Stimulated activated CD4-positive, alpha-beta T cell treated with anti-CD3 and anti-CD28 coated beads, Interleukin-2, amount 100 ng/mL, for 24 hours (primary cell): ENCODE data around the gene PRRT3.
A peak's percentile ranks its signal among the peaks of the same experiment; 100 is the strongest.
"Not testable (repeated sequence)": the region's sequence is repeated elsewhere in the genome, so short reads cannot be mapped to it uniquely, and the experiment has no call there.

Experiments
- DNase-seq, 2 donors: peaks; one replicate each; pipeline ENCODE4 v3.0.0-alpha.2; 2020

Gene PRRT3

GRCh38 chr3:9947025-9947995 lies 4.9 kb downstream of the PRRT3 start:
- no peak for DNase-seq

- peak; percentile 79 to 80 for DNase-seq
These were observed 5.8 kb downstream of the PRRT3 start for GRCh38 chr3:9946112-9947024.

GRCh38 chr3:9945358-9945757 lies 6.8 kb downstream of the PRRT3 start:
- DNase-seq: no peak

- DNase-seq: no peak
These were observed 7.9 kb downstream of the PRRT3 start for GRCh38 chr3:9944271-9944670.

GRCh38 chr3:9942934-9943690 lies 9.1 kb downstream of the PRRT3 start:
- no peak for DNase-seq

GRCh38 chr3:9942164-9942563 lies 10.0 kb downstream of the PRRT3 start:
- no peak for DNase-seq

- DNase-seq: no peak
These were observed 11.5 kb downstream of the PRRT3 start for GRCh38 chr3:9940746-9941145.

GRCh38 chr3:9939906-9940305 lies 12.3 kb downstream of the PRRT3 start:
- DNase-seq: not testable (repeated sequence)

- DNase-seq: no peak
These were observed 13.2 kb downstream of the PRRT3 start for GRCh38 chr3:9938966-9939365.

GRCh38 chr3:9937486-9938238 lies 14.5 kb downstream of the PRRT3 start:
- DNase-seq: no peak

- DNase-seq: no peak
These were observed 16.2 kb downstream of the PRRT3 start for GRCh38 chr3:9935966-9936510.

GRCh38 chr3:9934993-9935392 lies 17.2 kb downstream of the PRRT3 start:
- no peak for DNase-seq

GRCh38 chr3:9934235-9934621 lies 18.0 kb downstream of the PRRT3 start:
- peak in 1 of 2 donors; percentile 38 for DNase-seq

- peak; percentile 96 to 97 for DNase-seq
These were observed 18.5 kb downstream of the PRRT3 start, which contains the start of gene CRELD1 for GRCh38 chr3:9933561-9934234. TSS of gene CRELD1 (plus strand) at chr3:9933834. CDS start at chr3:9934439, 605 bp downstream.

GRCh38 chr3:9932843-9933560 lies 19.2 kb downstream of the PRRT3 start:
- peak; percentile 91 for DNase-seq

GRCh38 chr3:9932535-9932842 lies 19.7 kb downstream of the PRRT3 start:
- no peak for DNase-seq

GRCh38 chr3:9930804-9931418 lies 21.3 kb downstream of the PRRT3 start:
- no peak for DNase-seq

- DNase-seq: no peak
These were observed 24.1 kb downstream of the PRRT3 start for GRCh38 chr3:9928158-9928557.

- DNase-seq: no peak
These were observed 33.8 kb downstream of the PRRT3 start for GRCh38 chr3:9918261-9919038.
